GM21619 (cell line): ENCODE data around the gene ABHD6.
"Not testable (repeated sequence)": the region's sequence is repeated elsewhere in the genome, so short reads cannot be mapped to it uniquely, and the experiment has no call there.

Source experiments
- ATAC-seq: cut with Tn5 transposase; IDR thresholded peaks from one replicate; pipeline ENCODE4 v1.9.1; 2021; ENCODE audit not compliant: unreplicated experiment

ABHD6 gene

DNA sequence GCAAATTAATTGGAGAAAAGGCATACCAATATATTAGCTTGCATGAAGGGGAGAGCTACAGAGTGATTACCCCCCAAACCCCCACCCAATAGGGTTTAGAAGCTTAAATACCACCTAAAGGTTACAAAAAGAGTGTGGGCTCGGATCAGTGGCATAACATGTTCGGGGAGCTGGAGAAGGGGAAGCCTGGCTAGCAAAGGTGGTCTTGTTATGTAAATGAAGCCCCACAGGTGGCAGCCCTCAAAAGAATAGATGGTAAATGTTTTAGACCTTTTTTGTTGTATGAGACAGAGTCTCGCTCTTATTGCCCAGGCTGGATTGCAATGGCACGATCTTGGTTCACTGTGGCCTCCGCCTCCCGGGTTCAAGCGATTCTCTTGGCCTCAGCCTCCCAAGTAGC, 84.2 kb downstream of the ABHD6 start:
- no peak for ATAC-seq

- no peak for ATAC-seq
Measured at GRCh38 chr3:58322793-58323192, 85.2 kb downstream of the ABHD6 start.

- no peak for ATAC-seq
Measured at GRCh38 chr3:58323529-58324390, 86.2 kb downstream of the ABHD6 start.

DNA sequence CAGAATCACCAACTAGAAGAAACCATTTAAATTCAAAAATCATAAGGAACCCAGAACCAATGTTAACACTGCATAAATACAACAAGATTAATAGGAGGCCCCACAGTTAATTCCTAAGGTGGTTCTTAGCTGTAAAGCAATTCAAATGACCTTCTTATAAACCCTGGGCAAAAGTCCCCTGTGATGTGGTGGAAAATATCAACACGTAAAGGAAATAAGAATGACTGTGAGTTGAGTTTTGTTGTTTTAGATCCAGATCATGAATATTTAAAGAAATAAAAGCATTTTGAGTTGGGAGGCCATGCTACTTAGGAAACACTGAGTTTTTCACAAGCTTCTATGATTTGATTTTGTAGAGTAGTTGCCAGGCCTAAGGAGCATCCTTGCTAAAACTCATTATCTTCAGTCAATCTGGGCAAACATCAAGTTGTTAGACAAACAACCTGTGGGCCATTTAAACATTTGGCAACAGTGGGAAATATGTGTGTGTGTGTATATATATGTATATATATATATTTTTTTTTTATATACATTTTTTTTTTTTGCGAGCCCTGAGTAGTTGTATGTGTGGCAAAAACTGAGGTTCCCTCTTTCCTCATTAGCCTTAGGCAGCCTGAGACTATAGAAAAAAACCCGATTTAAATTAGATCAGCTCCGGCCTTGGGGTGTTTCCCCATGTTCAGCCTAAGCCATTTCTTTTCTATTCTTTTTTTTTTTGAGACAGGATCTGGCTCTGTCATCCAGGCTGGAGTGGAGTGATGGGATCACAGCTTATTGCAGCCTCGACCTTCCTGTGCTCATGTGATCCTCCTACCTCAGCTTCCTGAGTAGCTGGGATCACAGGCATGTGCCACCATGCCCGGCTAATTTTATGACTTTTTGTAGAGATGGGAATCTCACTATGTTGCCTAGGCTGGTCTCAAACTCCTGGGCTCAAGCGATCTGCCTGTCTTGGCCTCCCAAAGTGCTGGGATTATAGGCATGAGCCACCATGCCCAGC, 87.1 kb downstream of the ABHD6 start:
- ATAC-seq: no peak

DNA sequence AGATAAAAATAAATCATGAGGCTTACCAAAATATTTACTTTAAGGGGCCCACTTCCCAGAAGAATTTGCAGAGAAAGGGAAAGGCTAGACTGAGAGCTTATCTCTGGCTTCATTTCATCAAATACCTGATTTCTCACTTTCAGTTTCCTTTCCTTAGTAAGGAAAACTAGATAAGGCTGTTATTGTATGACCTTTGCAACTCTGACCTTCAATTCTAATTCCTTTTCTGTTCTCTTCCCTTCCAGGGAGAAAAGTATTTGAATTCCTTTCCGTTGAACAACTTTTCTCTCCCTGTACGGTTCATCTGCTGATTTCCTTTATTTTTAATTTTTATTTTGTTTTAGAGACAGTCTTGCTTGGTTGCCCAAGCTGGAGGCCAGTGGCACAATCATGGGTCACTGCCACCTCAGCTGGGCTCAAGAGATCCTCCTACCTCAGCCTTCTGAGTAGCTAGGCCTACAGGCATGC, 88.0 kb downstream of the ABHD6 start:
- ATAC-seq: no peak

DNA sequence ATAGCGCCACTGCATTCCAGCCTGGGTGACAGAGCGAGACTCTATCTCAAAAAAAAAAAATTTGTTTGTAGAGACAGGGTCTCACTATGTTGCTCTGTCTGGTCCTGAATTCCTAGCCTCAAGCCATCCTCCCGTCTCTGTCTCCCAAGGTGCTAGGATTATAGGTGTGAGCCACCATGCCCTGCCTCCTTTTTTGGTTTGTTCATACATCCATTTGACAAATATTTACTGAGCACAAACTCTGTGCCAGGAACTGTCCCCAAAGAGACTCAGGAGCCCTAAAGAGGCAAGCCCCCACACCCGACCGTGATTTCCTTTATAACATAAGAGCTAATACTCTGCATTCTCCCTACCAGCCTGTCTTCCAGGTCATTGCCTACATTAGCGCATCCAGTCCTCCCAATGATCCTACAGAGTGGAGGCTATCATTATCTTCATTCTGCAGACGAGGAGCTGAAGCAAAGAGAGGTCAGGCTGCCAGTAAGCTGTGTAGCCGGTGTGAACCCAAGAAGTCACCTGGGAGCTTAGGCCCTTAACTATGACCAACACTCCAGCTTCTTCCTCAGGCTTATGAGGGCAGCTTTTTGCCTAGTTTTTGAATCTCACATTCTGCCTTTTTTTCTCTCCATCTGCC, 88.8 kb downstream of the ABHD6 start:
- ATAC-seq: no peak

DNA sequence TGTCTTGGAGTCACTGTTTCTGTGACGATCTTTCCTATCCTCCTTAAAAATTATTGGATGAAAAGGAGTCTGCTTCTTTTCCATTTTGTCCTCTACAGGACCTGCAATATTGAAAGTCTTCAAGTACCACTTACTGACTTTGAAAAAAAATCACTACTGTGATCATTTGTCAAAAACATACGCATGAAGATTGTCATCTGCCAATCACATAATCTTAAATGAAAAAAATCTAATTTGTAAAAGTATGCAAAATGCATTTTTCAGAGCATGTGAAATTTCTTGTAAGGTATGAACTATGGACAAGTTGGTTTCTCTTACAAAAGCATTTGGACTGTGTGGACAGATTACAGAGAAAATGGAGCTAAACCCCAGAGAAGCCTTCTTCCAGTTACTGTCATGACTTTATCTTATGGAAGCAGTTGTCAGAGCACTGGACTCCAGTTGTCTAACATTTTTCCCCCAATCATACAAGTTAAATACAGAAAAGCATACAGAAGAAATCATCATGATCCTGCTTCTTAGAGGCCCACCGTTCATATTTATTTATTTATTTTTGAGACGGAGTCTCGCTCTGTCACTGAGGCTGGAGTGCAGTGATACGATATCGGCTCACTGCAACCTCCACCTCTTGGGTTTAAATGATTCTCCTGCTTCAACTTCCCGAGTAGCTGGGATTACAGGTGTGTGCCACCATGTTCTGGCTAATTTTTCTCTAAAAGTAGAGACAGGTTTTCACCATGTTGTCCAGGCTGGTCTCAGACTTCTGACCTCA, 91.7 kb downstream of the ABHD6 start:
- ATAC-seq: no peak

- ATAC-seq: no peak
Measured at GRCh38 chr3:58329922-58330413, 92.4 kb downstream of the ABHD6 start.

DNA sequence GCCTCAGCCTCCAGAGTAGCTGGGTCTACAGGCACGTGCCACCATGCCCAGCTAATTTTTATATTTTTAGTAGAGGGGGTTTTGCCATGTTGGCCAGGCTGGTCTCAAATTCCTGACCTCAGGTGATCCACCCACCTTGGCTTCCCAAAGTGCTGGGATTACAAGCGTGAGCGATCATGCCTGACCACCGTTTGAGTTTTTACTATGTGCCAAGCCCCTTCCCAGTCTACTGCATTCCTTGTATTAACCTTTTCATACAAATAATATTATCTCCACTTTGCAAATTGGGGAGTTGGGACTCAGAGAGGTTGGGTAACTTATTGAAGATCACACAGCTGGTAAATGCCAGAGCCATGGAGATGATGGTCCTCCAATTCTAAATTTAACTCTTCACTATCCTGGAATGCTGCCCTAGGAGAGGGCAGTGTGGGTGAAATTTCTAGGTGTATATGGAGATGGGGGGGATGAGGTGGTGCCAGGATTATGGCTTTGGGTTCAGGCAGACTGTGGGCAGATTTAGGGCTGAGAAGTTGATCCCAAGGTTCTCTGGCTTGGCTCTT, 94.1 kb downstream of the ABHD6 start:
- no peak for ATAC-seq

- ATAC-seq: peak; percentile 92
Measured at GRCh38 chr3:58332575-58333188, 95.1 kb downstream of the ABHD6 start, which contains the start of gene PXK. PXK (plus strand) TSS chr3:58332892; CDS start chr3:58332989, 97 bp downstream.

DNA sequence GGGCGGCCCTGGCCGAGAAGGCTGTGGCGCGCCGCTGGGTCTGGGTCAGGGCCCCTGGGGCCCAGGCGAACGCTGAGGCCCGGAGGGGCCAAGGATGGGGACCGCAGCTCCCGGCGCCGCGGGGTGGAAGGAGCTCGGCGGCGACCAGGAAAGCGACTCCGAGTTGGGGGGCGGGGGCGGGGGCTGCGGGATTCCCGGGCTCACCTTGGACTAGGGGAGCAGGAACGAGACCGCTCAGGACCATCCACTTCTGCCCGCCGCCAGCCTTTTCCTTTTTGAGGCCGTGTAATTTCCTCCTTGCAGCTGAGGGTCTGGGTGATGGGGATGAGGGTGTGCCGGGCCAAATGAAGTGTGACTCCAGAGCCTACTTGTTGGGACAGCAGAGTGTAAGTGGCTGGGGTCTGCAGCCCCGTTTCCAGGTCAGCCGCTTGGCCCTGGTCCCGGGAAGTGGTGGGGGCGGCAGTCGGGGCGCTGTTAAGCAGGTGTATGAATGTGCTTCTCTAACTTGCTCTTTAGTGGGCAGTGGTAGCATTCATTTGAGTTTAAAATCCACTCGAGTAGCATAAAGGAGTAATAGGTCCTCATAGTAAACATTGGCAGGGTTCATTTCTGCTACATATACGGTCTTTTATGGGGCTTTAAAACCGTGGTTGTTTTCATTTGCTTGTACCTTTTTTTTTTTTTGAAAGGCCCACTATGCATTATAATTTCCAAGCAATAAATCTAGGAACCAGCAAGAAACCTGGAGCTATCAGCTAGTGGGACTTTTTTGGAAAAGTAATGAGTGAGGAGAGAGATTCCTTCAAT, 95.8 kb downstream of the ABHD6 start:
- peak; percentile 34 for ATAC-seq

DNA sequence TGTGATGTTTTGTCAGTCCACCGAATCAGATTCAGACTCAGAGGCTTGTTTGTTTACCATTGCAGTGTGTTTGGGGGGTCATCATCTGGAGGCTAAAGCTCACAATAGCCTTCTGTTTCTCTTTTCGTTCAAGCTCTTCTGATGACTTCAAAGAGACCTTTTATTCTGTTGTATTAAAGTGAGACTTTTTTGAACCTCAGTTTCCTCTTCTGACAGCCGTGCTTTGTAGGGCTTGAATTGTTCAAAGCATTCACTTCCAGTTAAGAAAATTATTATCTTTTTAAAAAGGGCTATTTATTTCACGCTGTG, 96.4 kb downstream of the ABHD6 start:
- ATAC-seq: no peak

DNA sequence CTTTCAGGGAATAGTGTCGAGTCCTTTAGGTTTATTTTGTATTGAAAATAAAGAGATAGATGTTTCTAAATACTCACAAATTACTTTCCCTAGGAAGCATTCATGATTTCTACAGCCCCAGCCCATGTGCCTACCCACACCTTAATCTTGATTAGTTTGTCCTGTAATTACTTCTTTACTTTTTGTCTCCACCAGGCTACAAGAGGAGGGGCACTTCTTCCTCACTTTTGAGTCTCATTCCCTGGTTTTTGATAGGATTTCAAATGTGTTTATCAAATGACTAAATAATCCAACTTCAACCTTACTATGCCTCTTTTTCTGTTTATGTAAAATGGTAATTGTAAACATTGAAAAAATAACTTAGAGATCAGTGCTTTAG, 96.9 kb downstream of the ABHD6 start:
- ATAC-seq: no peak

- no peak for ATAC-seq
Measured at GRCh38 chr3:58335652-58335947, 98.0 kb downstream of the ABHD6 start.

GRCh38 chr3:58336135-58336882, 98.7 kb downstream of the ABHD6 start:
- ATAC-seq: no peak

DNA sequence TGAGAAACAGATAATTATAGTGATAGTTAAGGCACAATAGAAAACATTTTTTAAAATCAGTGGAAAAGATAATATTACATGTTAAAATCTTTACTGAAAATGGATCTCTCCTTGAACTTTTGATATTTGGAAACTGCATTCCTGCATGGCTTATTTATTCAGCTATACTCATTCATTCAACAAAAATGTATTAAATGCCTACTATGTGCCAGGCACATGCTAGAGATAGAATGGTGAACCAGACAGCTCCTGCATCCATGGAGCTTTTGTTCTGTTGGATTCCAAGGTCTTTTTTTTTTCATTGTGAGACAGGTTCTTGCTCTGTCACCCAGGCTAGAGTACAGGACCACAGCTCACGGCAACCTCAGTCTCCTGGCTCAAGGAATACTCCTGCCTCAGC, 99.6 kb downstream of the ABHD6 start:
- no peak for ATAC-seq

- not testable (repeated sequence) for ATAC-seq
Measured at GRCh38 chr3:58339146-58339545, 101.6 kb downstream of the ABHD6 start.

DNA sequence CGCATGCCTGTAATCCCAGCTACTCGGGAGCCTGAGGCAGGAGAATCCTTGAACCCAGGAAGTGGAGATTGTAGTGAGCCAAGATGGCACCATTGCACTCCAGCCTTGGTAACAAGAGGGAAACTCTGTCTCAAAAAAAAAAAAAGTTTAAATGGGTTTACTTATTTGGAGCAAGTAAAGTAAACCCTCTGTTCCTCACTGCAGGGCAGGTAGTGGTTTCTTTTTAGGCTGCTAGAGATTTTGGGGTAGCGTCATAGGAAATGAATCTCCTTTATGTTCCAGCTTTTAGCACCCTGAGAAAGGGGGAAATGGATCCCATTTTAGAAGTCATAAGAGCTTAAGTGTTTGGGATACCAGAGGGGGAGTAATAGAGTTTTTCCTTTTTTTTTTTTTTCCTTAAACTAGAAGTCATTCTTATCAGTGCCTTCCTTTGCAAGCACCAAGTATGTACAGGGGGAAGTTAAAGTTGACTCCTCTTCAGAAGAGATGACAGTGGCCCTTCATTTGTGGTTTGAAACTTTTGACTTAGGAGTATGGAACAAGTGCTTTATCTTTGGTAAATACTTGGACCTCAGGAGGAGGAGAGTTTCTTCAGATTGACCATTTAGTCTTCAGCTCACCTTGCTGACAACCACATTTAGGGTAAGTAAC, 103.1 kb downstream of the ABHD6 start:
- no peak for ATAC-seq
